Measurements from ENCODE around the gene ITSN1. TPM values are rescaled to one million over a fixed set of nuclear protein-coding genes. Genes with fewer than 3 reads are reported as not detected.
A peak's percentile ranks its signal among the peaks of the same experiment; 100 is the strongest.

The ITSN1 gene
- total and polyA plus RNA-seq, 2 experiments from 2014 or later = 35.5 to 57.1 TPM

GRCh38 chr21:33760641-33761440, 118.5 kb downstream of the ITSN1 start:
- 0 out of 2 replicates have a peak, but pooled peaks cover under 1% of the 10 kb centered on the region for H3K36me3 ChIP-seq (ENCODE audit: low read depth)
- H2AFZ ChIP-seq = peak overlapping the region; percentile 37
- H3K9me3 ChIP-seq (ENCODE audit: low read depth) = no peaks in the 10 kb centered on the region
- H3F3A ChIP-seq (ENCODE audit: insufficient read depth) = peaks cover 42% of the 10 kb centered on the region
- in situ Hi-C loops (cut with MboI) = no loop called here
- H3K4me3 ChIP-seq = peak overlapping the region; percentile 61
- peaks cover 45% of the 10 kb centered on the region for H3K4me1 ChIP-seq (ENCODE audit: insufficient read depth)
- peak overlapping the region; percentile 84 for H3K4me2 ChIP-seq (ENCODE audit: unreplicated experiment)
- H4K20me1 ChIP-seq (ENCODE audit: insufficient read depth) = no peaks in the 10 kb centered on the region
- TF ChIP-seq EZH2 (IDR thresholded peaks at IDR 0.05; ENCODE audit: insufficient read depth, poor library complexity, severe bottlenecking) (no peak), EZH2phosphoT487 (IDR thresholded peaks at IDR 0.05; ENCODE audit: insufficient read depth, low read depth) (no peak)
- DNase-seq = peak; percentile 67
- no peaks in the 10 kb centered on the region for H3K9me2 ChIP-seq (ENCODE audit: insufficient read depth)
- H3K9ac ChIP-seq = peak overlapping the region; percentile 77
- no peaks in the 10 kb centered on the region for H3K27me3 ChIP-seq (replicated peaks; ENCODE audit: insufficient read depth)
- 1 to 2% methylated on average over 9 of the region's 9 CpGs for WGBS, 2 experiments (ENCODE audit: low coverage in 1 of 2, low lambda C conversion rate in 2 of 2, missing lambda C conversion rate in 2 of 2)
- peaks cover 11% of the 10 kb centered on the region; the same call in 1 of the 2 replicates for H3K79me2 ChIP-seq (ENCODE audit: insufficient read depth)
- H3K27ac ChIP-seq = peak overlapping the region; percentile 90

GRCh38 chr21:33761441-33762036, 119.2 kb downstream of the ITSN1 start:
- Histone ChIP-seq H3K4me3 (peak overlapping the region; percentile 61), H3K9me3 (ENCODE audit: low read depth) (no peaks in the 10 kb centered on the region), H3K9ac (peak overlapping the region; percentile 77), H3K79me2 (ENCODE audit: insufficient read depth) (peaks cover 11% of the 10 kb centered on the region; the same call in 1 of the 2 replicates), H3K9me2 (ENCODE audit: insufficient read depth) (no peaks in the 10 kb centered on the region), H3K4me2 (ENCODE audit: unreplicated experiment) (peak overlapping the region; percentile 84), H4K20me1 (ENCODE audit: insufficient read depth) (no peaks in the 10 kb centered on the region), H3K27me3 (replicated peaks; ENCODE audit: insufficient read depth) (no peaks in the 10 kb centered on the region), H3K4me1 (ENCODE audit: insufficient read depth) (peaks cover 47% of the 10 kb centered on the region), H2AFZ (peak overlapping the region; percentile 37), H3K27ac (peak overlapping the region; percentile 90), H3K36me3 (ENCODE audit: low read depth) (0 out of 2 replicates have a peak, but pooled peaks cover 7% of the 10 kb centered on the region), H3F3A (ENCODE audit: insufficient read depth) (peaks cover 42% of the 10 kb centered on the region)
- DNase-seq = peak; percentile 97
- in situ Hi-C loops (cut with MboI) = no loop called here
- no peak for TF ChIP-seq EZH2 (IDR thresholded peaks at IDR 0.05; ENCODE audit: insufficient read depth, poor library complexity, severe bottlenecking)
- no peak for TF ChIP-seq EZH2phosphoT487 (IDR thresholded peaks at IDR 0.05; ENCODE audit: insufficient read depth, low read depth)
- WGBS, 2 experiments (ENCODE audit: low coverage in 1 of 2, low lambda C conversion rate in 2 of 2, missing lambda C conversion rate in 2 of 2) = 2 to 4% methylated on average over 6 of the region's 6 CpGs

GRCh38 chr21:33762803-33763581, 120.7 kb downstream of the ITSN1 start:
- H3K27ac ChIP-seq = peak overlapping the region; percentile 90
- WGBS, 2 experiments (ENCODE audit: low coverage in 1 of 2, low lambda C conversion rate in 2 of 2, missing lambda C conversion rate in 2 of 2) = 67 to 70% methylated on average over 9 of the region's 9 CpGs
- no peaks in the 10 kb centered on the region for H3K9me3 ChIP-seq (ENCODE audit: low read depth)
- no peak overlapping the region for H3K4me3 ChIP-seq
- H3F3A ChIP-seq (ENCODE audit: insufficient read depth) = peaks cover 46% of the 10 kb centered on the region
- peak; percentile 60 for DNase-seq
- no peaks in the 10 kb centered on the region for H3K9me2 ChIP-seq (ENCODE audit: insufficient read depth)
- H2AFZ ChIP-seq = no peak overlapping the region
- H4K20me1 ChIP-seq (ENCODE audit: insufficient read depth) = no peaks in the 10 kb centered on the region
- H3K27me3 ChIP-seq (replicated peaks; ENCODE audit: insufficient read depth) = no peaks in the 10 kb centered on the region
- peaks cover 62% of the 10 kb centered on the region for H3K4me1 ChIP-seq (ENCODE audit: insufficient read depth)
- in situ Hi-C loops (cut with MboI) = no loop called here
- no peak for TF ChIP-seq EZH2 (IDR thresholded peaks at IDR 0.05; ENCODE audit: insufficient read depth, poor library complexity, severe bottlenecking)
- no peak for TF ChIP-seq EZH2phosphoT487 (IDR thresholded peaks at IDR 0.05; ENCODE audit: insufficient read depth, low read depth)
- no peak overlapping the region for H3K9ac ChIP-seq
- peaks cover 11% of the 10 kb centered on the region; the same call in 1 of the 2 replicates for H3K79me2 ChIP-seq (ENCODE audit: insufficient read depth)
- H3K36me3 ChIP-seq (ENCODE audit: low read depth) = 0 out of 2 replicates have a peak, but pooled peaks cover 8% of the 10 kb centered on the region
- peak overlapping the region; percentile 28 for H3K4me2 ChIP-seq (ENCODE audit: unreplicated experiment)

GRCh38 chr21:33763582-33763899, 121.2 kb downstream of the ITSN1 start:
- Histone ChIP-seq H3K9me3 (ENCODE audit: low read depth) (no peaks in the 10 kb centered on the region), H3K79me2 (ENCODE audit: insufficient read depth) (peaks cover 11% of the 10 kb centered on the region; the same call in 1 of the 2 replicates), H3K36me3 (ENCODE audit: low read depth) (0 out of 2 replicates have a peak, but pooled peaks cover 8% of the 10 kb centered on the region), H3K27ac (peak overlapping the region; percentile 90), H3K4me1 (ENCODE audit: insufficient read depth) (peaks cover 67% of the 10 kb centered on the region), H2AFZ (no peak overlapping the region), H3F3A (ENCODE audit: insufficient read depth) (peaks cover 46% of the 10 kb centered on the region), H3K4me3 (no peak overlapping the region), H4K20me1 (ENCODE audit: insufficient read depth) (no peaks in the 10 kb centered on the region), H3K4me2 (ENCODE audit: unreplicated experiment) (peak overlapping the region; percentile 28), H3K9ac (no peak overlapping the region), H3K9me2 (ENCODE audit: insufficient read depth) (no peaks in the 10 kb centered on the region), H3K27me3 (replicated peaks; ENCODE audit: insufficient read depth) (no peaks in the 10 kb centered on the region)
- in situ Hi-C loops (cut with MboI) = no loop called here
- no peak for TF ChIP-seq EZH2 (IDR thresholded peaks at IDR 0.05; ENCODE audit: insufficient read depth, poor library complexity, severe bottlenecking)
- no peak for TF ChIP-seq EZH2phosphoT487 (IDR thresholded peaks at IDR 0.05; ENCODE audit: insufficient read depth, low read depth)
- WGBS, 2 experiments (ENCODE audit: low coverage in 1 of 2, low lambda C conversion rate in 2 of 2, missing lambda C conversion rate in 2 of 2) = 97% methylated on average over 3 of the region's 3 CpGs
- DNase-seq = no peak
